SH-SY5Y (cell line): ENCODE data around the gene ERGIC1.

ENCODE experiments used
- GATA2 ChIP-seq: IDR thresholded peaks from 2 replicates; pipeline ENCODE4 v1.6.1; 2011; ENCODE audit warnings: mild to moderate bottlenecking, low read depth, low read length
- GATA3 ChIP-seq: IDR thresholded peaks from 2 replicates; pipeline ENCODE4 v1.6.1; 2011; ENCODE audit warnings: low read depth, mild to moderate bottlenecking, low read length, moderate library complexity

DNA sequence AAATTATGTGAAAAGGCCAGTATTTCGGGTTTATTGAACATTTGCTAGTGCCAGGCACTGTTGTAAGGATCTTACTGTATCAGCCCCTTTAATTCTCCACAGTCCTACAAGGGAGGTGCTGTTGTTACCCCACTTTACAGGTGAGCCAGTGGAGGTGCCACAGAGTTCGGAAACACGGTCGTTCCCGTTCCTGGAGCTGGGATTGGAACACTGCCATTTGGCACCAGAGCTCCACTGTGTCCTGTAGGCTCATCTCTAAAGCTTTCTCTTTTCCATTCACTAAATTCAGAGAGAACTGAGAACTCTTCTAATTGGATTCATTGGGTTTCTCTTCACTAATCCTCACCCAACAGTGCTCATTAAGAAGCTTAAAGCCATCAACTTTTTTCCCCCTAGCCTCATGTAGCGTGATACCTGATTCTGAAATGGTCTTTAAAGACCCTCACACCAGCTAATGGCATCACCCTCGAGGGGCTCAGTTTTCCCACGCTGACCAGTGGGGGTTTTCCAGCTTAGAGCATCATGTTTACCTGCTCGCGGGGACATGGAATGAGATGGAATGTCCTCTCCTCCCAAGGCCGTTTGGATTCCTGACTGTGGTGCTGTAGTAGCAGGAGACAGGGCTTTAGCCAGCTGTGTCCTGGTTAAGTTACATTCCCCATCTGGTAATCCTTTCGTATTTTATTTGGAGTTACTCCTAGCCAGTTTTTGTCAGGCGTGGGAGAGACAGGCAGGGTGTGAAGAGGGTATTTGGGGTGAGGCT, 5.8 kb downstream of the ERGIC1 start:
- TF ChIP-seq GATA2 (no peak), GATA3 (no peak)
